K562 (cell line): ENCODE measurements around the gene AGPAT3. TPM values are rescaled to one million over a fixed set of nuclear protein-coding genes. Genes with fewer than 3 reads are reported as not detected.

Experiments used
- ARID1B ChIP-seq: fragments of 450-650 bp; IDR thresholded peaks from 2 replicates; pipeline ENCODE4 v1.6.1; 2016; ENCODE audit warnings: antibody characterized with exemption, mild to moderate bottlenecking, inconsistent platforms
- ASH1L ChIP-seq: fragments of 450-650 bp; IDR thresholded peaks from 2 replicates; pipeline ENCODE4 v1.6.1; 2018; ENCODE audit warnings: borderline replicate concordance, mild to moderate bottlenecking, low read depth; ENCODE audit not compliant: partially characterized antibody
- BCLAF1 ChIP-seq, 2 experiments: fragments of 450-650 bp in 1 of 2; IDR thresholded peaks; 2 replicates each; pipeline ENCODE4 v1.6.1; 2011 to 2017; ENCODE audit warnings: low read depth in 2 of 2, antibody characterized with exemption in 1 of 2, borderline replicate concordance in 1 of 2, low read length in 1 of 2, mild to moderate bottlenecking in 1 of 2, mixed read lengths in 1 of 2; ENCODE audit not compliant: control insufficient read depth in 1 of 2
- BCOR ChIP-seq: fragments of 450-650 bp; IDR thresholded peaks from 2 replicates; pipeline ENCODE4 v1.6.1; 2016
- CC2D1A ChIP-seq: fragments of 450-650 bp; IDR thresholded peaks from 2 replicates; pipeline ENCODE4 v1.6.1; 2017; ENCODE audit warnings: mild to moderate bottlenecking
- EHMT2 ChIP-seq: fragments of 450-650 bp; IDR thresholded peaks from 2 replicates; pipeline ENCODE4 v1.6.1; 2018; ENCODE audit warnings: antibody characterized with exemption
- KLF1 ChIP-seq: fragments of 450-650 bp; IDR thresholded peaks from 2 replicates; pipeline ENCODE4 v1.6.1; 2016; ENCODE audit warnings: missing genetic modification characterization, missing compliant biosample characterization
- LCOR ChIP-seq: sonication (generic); formaldehyde crosslinking; IDR thresholded peaks from 2 replicates; pipeline ENCODE4 v1.8.0; 2022; ENCODE audit warnings: mild to moderate bottlenecking, missing genetic modification reagents
- MED1 ChIP-seq: sonication (generic); formaldehyde crosslinking; IDR thresholded peaks from 2 replicates; pipeline ENCODE4 v1.8.1; 2023; ENCODE audit warnings: missing genetic modification reagents, borderline replicate concordance
- MIER1 ChIP-seq: fragments of 450-650 bp; IDR thresholded peaks from 2 replicates; pipeline ENCODE4 v1.6.1; 2016; ENCODE audit warnings: antibody characterized with exemption, mild to moderate bottlenecking, low read depth
- NCOA2 ChIP-seq, 2 experiments: fragments of 450-650 bp; IDR thresholded peaks; 2 replicates each; pipeline ENCODE4 v1.6.1; 2018; ENCODE audit warnings: mild to moderate bottlenecking in 2 of 2, moderate library complexity in 1 of 2; ENCODE audit not compliant: partially characterized antibody in 2 of 2
- NFYB ChIP-seq: IDR thresholded peaks from 2 replicates; pipeline ENCODE4 v1.6.1; 2011; ENCODE audit warnings: mild to moderate bottlenecking, moderate library complexity; ENCODE audit not compliant: insufficient read length; ENCODE audit errors: extremely low read depth
- PHF20 ChIP-seq: fragments of 450-650 bp; IDR thresholded peaks from 2 replicates; pipeline ENCODE4 v1.6.1; 2018; ENCODE audit not compliant: partially characterized antibody
- POLR2A ChIP-seq: fragments of 450-650 bp; conservative IDR thresholded peaks from 2 replicates; pipeline ENCODE4 v1.6.1; 2016
- POLR2AphosphoS2 ChIP-seq: IDR thresholded peaks from 2 replicates; pipeline ENCODE4 v1.6.1; 2012; ENCODE audit warnings: low read length, improper control_type of control experiment
- RAD21 ChIP-seq, 2 experiments: fragments of 250-450 bp in 1 of 2; fragments of 450-650 bp in 1 of 2; sonication (Bioruptor Pico) in 1 of 2; formaldehyde crosslinking in 1 of 2; IDR thresholded peaks in 1 of 2; conservative IDR thresholded peaks in 1 of 2; 2 replicates each; pipeline versions ENCODE4 v1.4.0 to v1.8.0; 2020 to 2022; ENCODE audit warnings: mild to moderate bottlenecking in 2 of 2, moderate library complexity in 1 of 2
- SAP30 ChIP-seq: fragments of 200-600 bp; sonication (generic); IDR thresholded peaks from 2 replicates; pipeline ENCODE4 v1.6.1; 2012; ENCODE audit warnings: borderline replicate concordance, low read depth, mild to moderate bottlenecking, moderate library complexity, low read length, control low read depth, inconsistent platforms; ENCODE audit not compliant: insufficient read depth, poor library complexity, severe bottlenecking
- SMARCB1 ChIP-seq: IDR thresholded peaks from 2 replicates; pipeline ENCODE4 v1.6.1; 2011; ENCODE audit warnings: improper control_type of control experiment, low read depth; ENCODE audit not compliant: insufficient read length
- SUPT5H ChIP-seq: fragments of 450-650 bp; IDR thresholded peaks from 2 replicates; pipeline ENCODE4 v1.6.1; 2016
- TBL1XR1 ChIP-seq, 2 experiments: IDR thresholded peaks; 2 replicates each; pipeline ENCODE4 v1.6.1; 2012; ENCODE audit warnings: improper control_type of control experiment in 2 of 2, low read length in 2 of 2, mild to moderate bottlenecking in 1 of 2
- ZBTB26 ChIP-seq: fragments of 450-650 bp; formaldehyde crosslinking; IDR thresholded peaks from 2 replicates; pipeline ENCODE4 v1.4.0; 2022; ENCODE audit warnings: missing genetic modification characterization
- ZC3H4 ChIP-seq: sonication (generic); formaldehyde crosslinking; IDR thresholded peaks from 2 replicates; pipeline ENCODE4 v1.9.0; 2021; ENCODE audit warnings: missing genetic modification reagents, borderline replicate concordance
- ZC3H8 ChIP-seq: fragments of 450-650 bp; IDR thresholded peaks from 2 replicates; pipeline ENCODE4 v1.6.1; 2017
- ZNF280A ChIP-seq: fragments of 450-650 bp; IDR thresholded peaks from 2 replicates; pipeline ENCODE4 v1.6.1; 2018; ENCODE audit warnings: mild to moderate bottlenecking, low read depth; ENCODE audit not compliant: partially characterized antibody
- polyA plus RNA-seq, 8 experiments: library from polyadenylated mRNA; depleted of rRNA in 4 of 8; stranded (reverse) in 5 of 8; unstranded in 3 of 8; fragments of >200 nt; fragmentation: Nextera tagmentation in 2 of 8; fragmentation: Illumina TruSeq in 1 of 8; extraction: Ambion mirVana in 2 of 8; extraction: Trizol in 1 of 8; gene quantifications; 2 replicates each; pipeline versions ENCODE4 v1.2.1 to v1.2.3, GENCODE V29; 2011 to 2014; ENCODE audit warnings: inconsistent platforms in 1 of 8, missing spikeins in 1 of 8
- total RNA-seq, 7 experiments: library from RNA; depleted of rRNA in 6 of 7; stranded (reverse); fragments of >200 nt in 6 of 7; fragmentation: Illumina TruSeq in 2 of 7; extraction: Trizol in 2 of 7; gene quantifications; 2 replicates each; pipeline versions ENCODE4 v1.2.1 to v1.2.3, GENCODE V29; 2011 to 2021; ENCODE audit warnings: low replicate concordance in 1 of 7

AGPAT3 gene
- total and polyA plus RNA-seq, 9 of the 15 experiments (the other 6 are each of a cell fraction or from before 2014, with no cell fraction given) = 1.5 to 88.4 (median 35.7) TPM

- TF ChIP-seq RAD21 (CRISPR knock-in tag; conservative IDR thresholded peaks at IDR 0.05 in 1 of 2, IDR thresholded peaks at IDR 0.05 in 1 of 2) (no peak), POLR2A (peak; percentile 48), CC2D1A (0 out of 2 replicates have a peak, but pooled peaks have one; percentile 11), BCOR (peak; percentile 53; the same call in 1 of the 2 replicates), ASH1L (peak; percentile 39), TBL1XR1 (IDR thresholded peaks at IDR 0.05; ENCODE audit: low read length in 2 of 2) (no peak), NFYB (no peak), ARID1B (no peak; the same call in 1 of the 2 replicates), ZC3H8 (peak; percentile 39; the same call in 1 of the 2 replicates), LCOR (CRISPR knock-in tag) (no peak), SMARCB1 (no peak), KLF1 (tag) (no peak), ZNF280A (peak; percentile 12), BCLAF1 (IDR thresholded peaks at IDR 0.05; ENCODE audit: borderline replicate concordance in 1 of 2, control insufficient read depth in 1 of 2, low read depth in 2 of 2, low read length in 1 of 2) (peak in 1 of 2 experiments; percentile 25; a peak in 1 of 4 replicates), SUPT5H (peak; percentile 42; the same call in 1 of the 2 replicates), ZBTB26 (CRISPR knock-in tag) (peak; percentile 48), PHF20 (peak; percentile 95), ZC3H4 (CRISPR knock-in tag) (0 out of 2 replicates have a peak, but pooled peaks have one; percentile 29), SAP30 (no peak), NCOA2 (IDR thresholded peaks at IDR 0.05; ENCODE audit: partially characterized antibody in 2 of 2) (no peak), MED1 (CRISPR knock-in tag) (no peak), EHMT2 (0 out of 2 replicates have a peak, but pooled peaks have one; percentile 18), MIER1 (peak; percentile 49; the same call in 1 of the 2 replicates), POLR2AphosphoS2 (no peak)
These were observed 109.9 kb downstream of the AGPAT3 start (continued) for GRCh38 chr21:43974791-43975468.
